GM12878 (cell line): ENCODE data around the gene SNX30. TPM values are rescaled to one million over a fixed set of nuclear protein-coding genes. Genes with fewer than 3 reads are reported as not detected.

Source experiments
- ATAC-seq: fragments of 200-7000 bp; cut with Tn5 transposase; 3 replicates; pipeline ENCODE4 v1.9.1; 2020; ENCODE audit warnings: mild to moderate bottlenecking, moderate library complexity
- BruUV-seq: library from RNA; stranded (reverse); fragments of 400-500 nt; replicated peaks from 2 replicates; lab custom pipeline; 2021; lab: Mats Ljungman, UMichigan
- CTCF ChIA-PET: fragments of 300-600 bp; sonication (Branson Sonifier 250); formaldehyde crosslinking; extraction: SDS; loops from one replicate; lab custom pipeline; 2021; ENCODE audit warnings: inconsistent platforms; lab: Yijun Ruan, JAX
- POLR2A ChIA-PET: fragments of 350-600 bp; formaldehyde crosslinking; extraction: SDS; loops from one replicate; lab custom pipeline; 2021; ENCODE audit warnings: inconsistent platforms; lab: Charles Lee
- RAD21 ChIA-PET: fragments of 300-600 bp; sonication (Branson Sonifier 250); formaldehyde crosslinking; loops from one replicate; lab custom pipeline; 2023; ENCODE audit warnings: antibody characterized with exemption; ENCODE audit not compliant: unreplicated experiment; lab: Charles Lee
- SMC1A ChIA-PET: fragments of 300-600 bp; sonication (Branson Sonifier 250); formaldehyde crosslinking; loops from one replicate; lab custom pipeline; 2023; ENCODE audit not compliant: unreplicated experiment, uncharacterized antibody; lab: Charles Lee
- DNase-seq: peaks from one replicate; pipeline ENCODE4 v3.0.0-alpha.2; 2011; ENCODE audit warnings: low read depth, low spot score
- FAIRE-seq: peaks from 3 replicates; lab custom pipeline; 2011; peaks lifted over from hg19 to GRCh38; lab: Jason Lieb, UNC
- H2AFZ ChIP-seq: 2 replicates; pipeline ENCODE4 v1.6.0; 2011; ENCODE audit warnings: low read depth, low read length, control low read depth; ENCODE audit not compliant: control insufficient read depth
- H3K27ac ChIP-seq: 2 replicates; pipeline ENCODE4 v1.5.1; 2011; ENCODE audit warnings: control low read depth; ENCODE audit not compliant: control insufficient read depth, insufficient read depth
- H3K27me3 ChIP-seq, 2 experiments: replicated peaks in 1 of 2; 2 replicates each; pipeline versions ENCODE4 v1.6.0 to v1.6.1; 2011; ENCODE audit warnings: low read length in 1 of 2; ENCODE audit not compliant: control insufficient read depth in 2 of 2, insufficient read depth in 2 of 2
- H3K36me3 ChIP-seq, 2 experiments: 2 replicates each; pipeline ENCODE4 v1.5.1; 2011; ENCODE audit warnings: low read length in 1 of 2; ENCODE audit not compliant: control insufficient read depth in 2 of 2, insufficient read depth in 2 of 2
- H3K4me1 ChIP-seq: 2 replicates; pipeline ENCODE4 v1.6.1; 2011; ENCODE audit warnings: mild to moderate bottlenecking, low read length, moderate library complexity, mixed read lengths; ENCODE audit not compliant: control insufficient read depth, insufficient read depth
- H3K4me2 ChIP-seq: 2 replicates; pipeline ENCODE4 v1.6.0; 2011; ENCODE audit warnings: control low read depth; ENCODE audit not compliant: control insufficient read depth, insufficient read depth
- H3K4me3 ChIP-seq: fragments of 200-600 bp; sonication (generic); 2 replicates; pipeline ENCODE4 v1.5.1; 2016
- H3K79me2 ChIP-seq: 2 replicates; pipeline ENCODE4 v1.6.0; 2011; ENCODE audit warnings: low read length; ENCODE audit not compliant: control insufficient read depth, insufficient read depth
- H3K9ac ChIP-seq: 2 replicates; pipeline ENCODE4 v1.8.0; 2011; ENCODE audit warnings: low read length, control low read depth, mixed read lengths; ENCODE audit not compliant: control insufficient read depth, insufficient read depth
- H3K9me3 ChIP-seq: replicated peaks from 3 replicates; pipeline ENCODE4 v1.5.1; 2011; ENCODE audit warnings: mild to moderate bottlenecking, low read length; ENCODE audit not compliant: control insufficient read depth, insufficient read depth
- H4K20me1 ChIP-seq: 2 replicates; pipeline ENCODE4 v1.6.0; 2011; ENCODE audit not compliant: control insufficient read depth, insufficient read depth
- CREB1 ChIP-seq: IDR thresholded peaks from 2 replicates; pipeline ENCODE4 v1.6.1; 2012; ENCODE audit warnings: low read depth, mild to moderate bottlenecking, inconsistent platforms
- FOS ChIP-seq: IDR thresholded peaks from 3 replicates; pipeline ENCODE4 v1.6.1; 2011; ENCODE audit warnings: borderline replicate concordance; ENCODE audit not compliant: insufficient read length; ENCODE audit errors: extremely low read depth
- HCFC1 ChIP-seq: fragments of 150-350 bp; IDR thresholded peaks from 2 replicates; pipeline ENCODE4 v1.6.1; 2014; ENCODE audit warnings: low read length
- IKZF1 ChIP-seq: fragments of 450-650 bp; conservative IDR thresholded peaks from 2 replicates; pipeline ENCODE4 v1.6.1; 2017; ENCODE audit warnings: antibody characterized with exemption, mild to moderate bottlenecking
- NFIC ChIP-seq: IDR thresholded peaks from 2 replicates; pipeline ENCODE4 v1.6.1; 2012; ENCODE audit warnings: low read depth, mild to moderate bottlenecking, inconsistent platforms, low read length, moderate library complexity
- NFYB ChIP-seq: IDR thresholded peaks from 2 replicates; pipeline ENCODE4 v1.6.1; 2011; ENCODE audit warnings: low read depth, mild to moderate bottlenecking, low read length, improper control_type of control experiment, moderate library complexity; ENCODE audit not compliant: insufficient read depth
- NR2C1 ChIP-seq: fragments of 450-650 bp; IDR thresholded peaks from 2 replicates; pipeline ENCODE4 v1.6.1; 2017; ENCODE audit warnings: antibody characterized with exemption, mild to moderate bottlenecking, moderate library complexity
- POLR2A ChIP-seq: IDR thresholded peaks from 2 replicates; pipeline ENCODE4 v1.6.1; 2011; ENCODE audit warnings: low read depth, mild to moderate bottlenecking, low read length
- POLR2AphosphoS2 ChIP-seq: IDR thresholded peaks from 2 replicates; pipeline ENCODE4 v1.6.1; 2011; ENCODE audit warnings: low read depth, mild to moderate bottlenecking, low read length, improper control_type of control experiment, moderate library complexity
- SP1 ChIP-seq: IDR thresholded peaks from one replicate; pipeline ENCODE4 v1.6.1; 2011; ENCODE audit warnings: low read depth, low read length
- TCF12 ChIP-seq: IDR thresholded peaks from 2 replicates; pipeline ENCODE4 v1.6.1; 2011; ENCODE audit warnings: low read depth, mild to moderate bottlenecking, low read length
- ZNF622 ChIP-seq: fragments of 450-650 bp; IDR thresholded peaks from 2 replicates; pipeline ENCODE4 v1.6.1; 2017; ENCODE audit warnings: mild to moderate bottlenecking, inconsistent platforms
- ZSCAN29 ChIP-seq: fragments of 450-650 bp; IDR thresholded peaks from 2 replicates; pipeline ENCODE4 v1.6.1; 2017; ENCODE audit warnings: mild to moderate bottlenecking, moderate library complexity
- WGBS: methylation state at CpG from one replicate; pipeline ENCODE4 v1.1.6; 2016; ENCODE audit warnings: low lambda C conversion rate; ENCODE audit not compliant: insufficient replicate concordance, insufficient coverage; ENCODE audit errors: missing lambda C conversion rate; 5-methylcytosine and 5-hydroxymethylcytosine counted together
- in situ Hi-C: fragments of 300-500 bp; cut with MboI; formaldehyde crosslinking; loops from 9 replicates; pipeline ENCODE4 v1.14.3; 2018; ENCODE audit warnings: mixed read lengths
- intact Hi-C: fragments of 100-400 bp; cut with micrococcal nuclease; formaldehyde crosslinking; loops from one replicate; pipeline ENCODE4 v1.14.2; 2022; ENCODE audit not compliant: unreplicated experiment
- polyA plus RNA-seq, 11 experiments: library from polyadenylated mRNA; depleted of rRNA in 4 of 11; unstranded in 6 of 11; stranded (reverse) in 5 of 11; fragments of >200 nt; fragmentation: Nextera tagmentation in 4 of 11; fragmentation: Illumina TruSeq in 1 of 11; extraction: Ambion mirVana in 4 of 11; extraction: Trizol in 1 of 11; gene quantifications; 1 replicate in 1 of 11; 2 replicates in 10 of 11; pipeline versions ENCODE4 v1.2.1 to v1.2.3, GENCODE V29; 2011 to 2016; ENCODE audit warnings: inconsistent platforms in 2 of 11, missing spikeins in 2 of 11, low read depth in 1 of 11
- total RNA-seq, 4 experiments: library from RNA; depleted of rRNA in 3 of 4; stranded (reverse); fragments of >200 nt in 3 of 4; fragmentation: Illumina TruSeq in 1 of 4; extraction: Trizol in 1 of 4; gene quantifications; 2 replicates each; pipeline versions ENCODE4 v1.2.1 to v1.2.3, GENCODE V29; 2013 to 2021
- TF ChIP-seq, protein P1 (sequence below): IDR thresholded peaks from 2 replicates; pipeline ENCODE4 v1.6.1; 2012; ENCODE audit warnings: low read depth, low read length, improper control_type of control experiment
- TF ChIP-seq, protein P2 (sequence below): fragments of 150-350 bp; IDR thresholded peaks from 2 replicates; pipeline ENCODE4 v1.6.1; 2014; ENCODE audit warnings: mild to moderate bottlenecking, low read depth, low read length
- TF ChIP-seq, protein P3 (sequence below): IDR thresholded peaks from 2 replicates; pipeline ENCODE4 v1.6.1; 2012; ENCODE audit warnings: mild to moderate bottlenecking, low read depth, low read length

Gene SNX30
- total and polyA plus RNA-seq, 10 of the 15 experiments (the other 5 are each of a cell fraction or from before 2014, with no cell fraction given) = 0.53 to 4.0 (median 1.5) TPM

DNA sequence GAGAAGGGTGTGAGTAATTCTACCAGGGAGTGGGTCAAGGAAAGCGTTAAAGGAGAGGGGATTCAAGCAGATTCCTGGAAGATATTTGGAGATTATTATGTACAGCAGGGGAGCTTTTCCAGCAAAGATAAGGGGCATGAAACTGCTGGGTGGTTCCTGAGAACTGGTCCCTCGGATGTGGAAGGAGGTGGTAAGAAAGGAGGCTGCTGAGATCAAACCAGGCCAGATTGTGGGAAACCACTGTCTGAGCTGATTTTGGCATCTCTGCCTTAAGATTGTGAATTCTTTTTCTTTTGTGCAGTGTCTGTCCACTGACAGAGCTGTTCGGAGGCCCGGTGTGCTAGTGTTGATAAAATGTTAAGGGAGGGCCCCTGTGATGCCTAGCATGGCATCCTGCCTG lies 45.4 kb downstream of the SNX30 start:
- SMC1A ChIA-PET = interaction anchor here (0.9 to 1.0 kb wide), 3 partner anchors 31 to 685 kb away, joined by 3 read pairs; no protein-coding TSS in a partner anchor
- intact Hi-C loops = loop anchor here (10.0 kb wide), 1 partner anchor 711 kb away; no protein-coding TSS in a partner anchor
- 74% methylated on average over 4 of the region's 4 CpGs for WGBS
- in situ Hi-C loops = loop anchor here (5.0 kb wide), 1 partner anchor 354 kb away; no protein-coding TSS in a partner anchor
- RAD21 ChIA-PET = no interaction called here
- no peak for FAIRE-seq
- H3K27me3 ChIP-seq = no peaks in the 10 kb centered on the region
- peaks cover 3% of the 10 kb centered on the region; the same call in 1 of the 2 replicates for H3K4me1 ChIP-seq
- no TSS peak for BruUV-seq
- H3K4me3 ChIP-seq = no peak overlapping the region
- ATAC-seq = no peak
- POLR2A ChIA-PET = no interaction called here
- DNase-seq = no peak
- CTCF ChIA-PET = no interaction called here
- H3K36me3 ChIP-seq = no peaks in the 10 kb centered on the region
- H4K20me1 ChIP-seq = no peaks in the 10 kb centered on the region
- TF ChIP-seq TCF12 (no peak), POLR2AphosphoS2 (no peak), ZSCAN29 (no peak), CREB1 (no peak), IKZF1 (no peak), SP1 (no peak), FOS (no peak), HCFC1 (no peak), NR2C1 (no peak), NFIC (no peak), ZNF622 (no peak), NFYB (no peak), POLR2A (no peak)
- TF ChIP-seq, protein P1, sequence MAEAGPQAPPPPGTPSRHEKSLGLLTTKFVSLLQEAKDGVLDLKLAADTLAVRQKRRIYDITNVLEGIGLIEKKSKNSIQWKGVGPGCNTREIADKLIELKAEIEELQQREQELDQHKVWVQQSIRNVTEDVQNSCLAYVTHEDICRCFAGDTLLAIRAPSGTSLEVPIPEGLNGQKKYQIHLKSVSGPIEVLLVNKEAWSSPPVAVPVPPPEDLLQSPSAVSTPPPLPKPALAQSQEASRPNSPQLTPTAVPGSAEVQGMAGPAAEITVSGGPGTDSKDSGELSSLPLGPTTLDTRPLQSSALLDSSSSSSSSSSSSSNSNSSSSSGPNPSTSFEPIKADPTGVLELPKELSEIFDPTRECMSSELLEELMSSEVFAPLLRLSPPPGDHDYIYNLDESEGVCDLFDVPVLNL = no peak
- TF ChIP-seq, protein P2, sequence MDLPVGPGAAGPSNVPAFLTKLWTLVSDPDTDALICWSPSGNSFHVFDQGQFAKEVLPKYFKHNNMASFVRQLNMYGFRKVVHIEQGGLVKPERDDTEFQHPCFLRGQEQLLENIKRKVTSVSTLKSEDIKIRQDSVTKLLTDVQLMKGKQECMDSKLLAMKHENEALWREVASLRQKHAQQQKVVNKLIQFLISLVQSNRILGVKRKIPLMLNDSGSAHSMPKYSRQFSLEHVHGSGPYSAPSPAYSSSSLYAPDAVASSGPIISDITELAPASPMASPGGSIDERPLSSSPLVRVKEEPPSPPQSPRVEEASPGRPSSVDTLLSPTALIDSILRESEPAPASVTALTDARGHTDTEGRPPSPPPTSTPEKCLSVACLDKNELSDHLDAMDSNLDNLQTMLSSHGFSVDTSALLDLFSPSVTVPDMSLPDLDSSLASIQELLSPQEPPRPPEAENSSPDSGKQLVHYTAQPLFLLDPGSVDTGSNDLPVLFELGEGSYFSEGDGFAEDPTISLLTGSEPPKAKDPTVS = no peak
- TF ChIP-seq, protein P3, sequence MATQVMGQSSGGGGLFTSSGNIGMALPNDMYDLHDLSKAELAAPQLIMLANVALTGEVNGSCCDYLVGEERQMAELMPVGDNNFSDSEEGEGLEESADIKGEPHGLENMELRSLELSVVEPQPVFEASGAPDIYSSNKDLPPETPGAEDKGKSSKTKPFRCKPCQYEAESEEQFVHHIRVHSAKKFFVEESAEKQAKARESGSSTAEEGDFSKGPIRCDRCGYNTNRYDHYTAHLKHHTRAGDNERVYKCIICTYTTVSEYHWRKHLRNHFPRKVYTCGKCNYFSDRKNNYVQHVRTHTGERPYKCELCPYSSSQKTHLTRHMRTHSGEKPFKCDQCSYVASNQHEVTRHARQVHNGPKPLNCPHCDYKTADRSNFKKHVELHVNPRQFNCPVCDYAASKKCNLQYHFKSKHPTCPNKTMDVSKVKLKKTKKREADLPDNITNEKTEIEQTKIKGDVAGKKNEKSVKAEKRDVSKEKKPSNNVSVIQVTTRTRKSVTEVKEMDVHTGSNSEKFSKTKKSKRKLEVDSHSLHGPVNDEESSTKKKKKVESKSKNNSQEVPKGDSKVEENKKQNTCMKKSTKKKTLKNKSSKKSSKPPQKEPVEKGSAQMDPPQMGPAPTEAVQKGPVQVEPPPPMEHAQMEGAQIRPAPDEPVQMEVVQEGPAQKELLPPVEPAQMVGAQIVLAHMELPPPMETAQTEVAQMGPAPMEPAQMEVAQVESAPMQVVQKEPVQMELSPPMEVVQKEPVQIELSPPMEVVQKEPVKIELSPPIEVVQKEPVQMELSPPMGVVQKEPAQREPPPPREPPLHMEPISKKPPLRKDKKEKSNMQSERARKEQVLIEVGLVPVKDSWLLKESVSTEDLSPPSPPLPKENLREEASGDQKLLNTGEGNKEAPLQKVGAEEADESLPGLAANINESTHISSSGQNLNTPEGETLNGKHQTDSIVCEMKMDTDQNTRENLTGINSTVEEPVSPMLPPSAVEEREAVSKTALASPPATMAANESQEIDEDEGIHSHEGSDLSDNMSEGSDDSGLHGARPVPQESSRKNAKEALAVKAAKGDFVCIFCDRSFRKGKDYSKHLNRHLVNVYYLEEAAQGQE = no peak
- H3K79me2 ChIP-seq = no peaks in the 10 kb centered on the region
- no peak overlapping the region for H2AFZ ChIP-seq
- no peak overlapping the region for H3K9ac ChIP-seq
- no peak overlapping the region for H3K27ac ChIP-seq
- no peaks in the 10 kb centered on the region for H3K9me3 ChIP-seq
- H3K4me2 ChIP-seq = no peak overlapping the region
